ENCODE measurements around the gene PTGER1.

PTGER1 gene

GRCh38 chr19:14494910-14495671 lies 19.9 kb upstream of the PTGER1 start:
- H3K79me2 ChIP-seq (ENCODE audit: insufficient read depth, low read length) = no peaks in the 10 kb centered on the region
- no peaks in the 10 kb centered on the region for H4K20me1 ChIP-seq (ENCODE audit: insufficient read depth, low read length)
- no peak for TF ChIP-seq EZH2 (IDR thresholded peaks at IDR 0.05; ENCODE audit: borderline replicate concordance, low read length)
- no peak for TF ChIP-seq CTCF (IDR thresholded peaks at IDR 0.05; ENCODE audit: low read length)
- peaks cover 17% of the 10 kb centered on the region for H3K4me1 ChIP-seq (ENCODE audit: insufficient read depth, low read length, severe bottlenecking)
- H3K9me2 ChIP-seq (ENCODE audit: low read depth, low read length) = no peaks in the 10 kb centered on the region
- H3K36me3 ChIP-seq (ENCODE audit: insufficient read depth, low read length) = no peaks in the 10 kb centered on the region
- peak overlapping the region; percentile 32 for H3K27ac ChIP-seq (ENCODE audit: low read depth, low read length, poor library complexity, severe bottlenecking)
- H3F3A ChIP-seq (ENCODE audit: insufficient read depth, low read length) = no peaks in the 10 kb centered on the region
- no peaks in the 10 kb centered on the region for H3K27me3 ChIP-seq (ENCODE audit: insufficient read depth, low read length)
- peak overlapping the region; percentile 99 for H3K4me2 ChIP-seq (ENCODE audit: low read length)
- peak overlapping the region; percentile 78 for H3K9ac ChIP-seq (ENCODE audit: low read length)
- no peaks in the 10 kb centered on the region for H3K9me3 ChIP-seq (ENCODE audit: low read length)
- H3K4me3 ChIP-seq (ENCODE audit: low read depth, low read length, poor library complexity, severe bottlenecking) = peak overlapping the region; percentile 86
- H2AFZ ChIP-seq (ENCODE audit: low read length) = no peak overlapping the region

DNA sequence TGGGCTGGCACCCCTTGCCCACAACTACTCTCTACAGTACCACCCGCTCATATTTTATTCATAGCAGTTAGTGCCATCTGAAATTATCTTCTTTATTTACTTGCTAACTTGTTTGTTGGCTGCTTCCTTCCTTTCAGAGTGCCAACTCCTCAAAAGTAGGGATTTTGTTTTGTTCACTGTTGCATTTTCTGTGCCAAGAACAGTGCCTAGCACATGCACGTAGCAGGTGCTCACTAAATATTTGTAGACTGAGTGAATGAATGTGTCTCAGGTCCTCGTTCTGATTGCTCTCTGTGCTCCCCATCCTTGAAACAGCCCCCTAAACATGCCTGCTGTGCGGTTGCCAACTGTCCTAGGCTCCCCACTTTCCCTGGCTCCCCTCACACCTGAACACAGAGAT lies 19.3 kb upstream of the PTGER1 start:
- H3K27ac ChIP-seq (ENCODE audit: low read depth, low read length, poor library complexity, severe bottlenecking) = peak overlapping the region; percentile 32
- H4K20me1 ChIP-seq (ENCODE audit: insufficient read depth, low read length) = no peaks in the 10 kb centered on the region
- no peaks in the 10 kb centered on the region for H3F3A ChIP-seq (ENCODE audit: insufficient read depth, low read length)
- H3K79me2 ChIP-seq (ENCODE audit: insufficient read depth, low read length) = no peaks in the 10 kb centered on the region
- H3K9me3 ChIP-seq (ENCODE audit: low read length) = no peaks in the 10 kb centered on the region
- H3K4me1 ChIP-seq (ENCODE audit: insufficient read depth, low read length, severe bottlenecking) = peaks cover 17% of the 10 kb centered on the region
- no peak for TF ChIP-seq EZH2 (IDR thresholded peaks at IDR 0.05; ENCODE audit: borderline replicate concordance, low read length)
- TF ChIP-seq CTCF (IDR thresholded peaks at IDR 0.05; ENCODE audit: low read length) = no peak
- H3K9ac ChIP-seq (ENCODE audit: low read length) = no peak overlapping the region
- H3K4me3 ChIP-seq (ENCODE audit: low read depth, low read length, poor library complexity, severe bottlenecking) = peak overlapping the region; percentile 86
- H3K36me3 ChIP-seq (ENCODE audit: insufficient read depth, low read length) = no peaks in the 10 kb centered on the region
- H2AFZ ChIP-seq (ENCODE audit: low read length) = no peak overlapping the region
- H3K27me3 ChIP-seq (ENCODE audit: insufficient read depth, low read length) = no peaks in the 10 kb centered on the region
- no peaks in the 10 kb centered on the region for H3K9me2 ChIP-seq (ENCODE audit: low read depth, low read length)
- H3K4me2 ChIP-seq (ENCODE audit: low read length) = peak overlapping the region; percentile 99

DNA sequence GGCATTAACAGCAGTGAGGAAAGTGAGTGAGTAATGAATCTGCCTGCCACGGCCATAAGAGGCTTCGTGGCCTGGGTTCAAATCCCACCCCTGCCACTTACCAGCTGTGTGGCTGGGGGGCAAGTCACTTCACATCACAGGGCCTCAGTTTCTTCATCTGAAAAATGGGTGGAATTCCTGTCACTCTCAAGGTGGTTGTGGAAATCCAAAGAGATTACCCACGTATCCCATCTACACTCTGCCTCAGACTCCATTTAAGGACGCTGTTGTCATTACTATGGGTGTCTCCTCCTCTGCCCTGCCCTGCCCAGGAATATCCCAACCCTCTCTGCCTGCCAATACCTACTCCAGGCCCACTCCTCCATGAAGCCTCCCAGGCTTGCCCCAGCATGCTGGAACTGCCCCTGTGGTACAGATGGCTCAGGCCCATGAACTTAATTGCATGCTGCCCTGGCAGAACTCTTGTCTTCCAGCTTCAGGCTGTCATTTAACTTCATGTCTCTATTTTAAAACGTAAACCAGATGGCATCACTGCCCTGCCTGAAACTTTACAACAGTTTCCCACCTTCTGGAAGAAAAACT lies 17.7 kb upstream of the PTGER1 start:
- H3K4me3 ChIP-seq (ENCODE audit: low read depth, low read length, poor library complexity, severe bottlenecking) = no peak overlapping the region
- TF ChIP-seq EZH2 (IDR thresholded peaks at IDR 0.05; ENCODE audit: borderline replicate concordance, low read length) = no peak
- no peak for TF ChIP-seq CTCF (IDR thresholded peaks at IDR 0.05; ENCODE audit: low read length)
- no peaks in the 10 kb centered on the region for H3F3A ChIP-seq (ENCODE audit: insufficient read depth, low read length)
- H3K9me3 ChIP-seq (ENCODE audit: low read length) = no peaks in the 10 kb centered on the region
- no peaks in the 10 kb centered on the region for H3K9me2 ChIP-seq (ENCODE audit: low read depth, low read length)
- no peak overlapping the region for H3K4me2 ChIP-seq (ENCODE audit: low read length)
- no peak overlapping the region for H3K27ac ChIP-seq (ENCODE audit: low read depth, low read length, poor library complexity, severe bottlenecking)
- H3K4me1 ChIP-seq (ENCODE audit: insufficient read depth, low read length, severe bottlenecking) = peaks cover 17% of the 10 kb centered on the region
- H3K9ac ChIP-seq (ENCODE audit: low read length) = no peak overlapping the region
- H3K79me2 ChIP-seq (ENCODE audit: insufficient read depth, low read length) = no peaks in the 10 kb centered on the region
- H3K27me3 ChIP-seq (ENCODE audit: insufficient read depth, low read length) = no peaks in the 10 kb centered on the region
- H3K36me3 ChIP-seq (ENCODE audit: insufficient read depth, low read length) = peaks cover 4% of the 10 kb centered on the region
- no peaks in the 10 kb centered on the region for H4K20me1 ChIP-seq (ENCODE audit: insufficient read depth, low read length)
- H2AFZ ChIP-seq (ENCODE audit: low read length) = no peak overlapping the region
